Thyroid gland (tissue), 4 donors: ENCODE results near the gene OCA2. TPM values are rescaled to one million over a fixed set of nuclear protein-coding genes. Genes with fewer than 3 reads are reported as not detected.

ENCODE experiments used
- DNase-seq, 2 donors: peaks; one replicate each; pipeline ENCODE4 v3.0.0-alpha.2; 2019
- H3K27ac ChIP-seq, 3 donors: fragments of 200-600 bp; sonication (generic); 1 replicate in 2 of 3; 2 replicates in 1 of 3; pipeline ENCODE4 v1.5.1; 2016 to 2019; ENCODE audit warnings: mild to moderate bottlenecking in 1 of 3, moderate library complexity in 1 of 3
- H3K27me3 ChIP-seq: fragments of 200-600 bp; sonication (generic); one replicate; pipeline ENCODE4 v1.5.1; 2019
- H3K36me3 ChIP-seq, 2 donors: fragments of 200-600 bp; sonication (generic); one replicate each; pipeline ENCODE4 v1.5.1; 2016 to 2019
- H3K4me1 ChIP-seq, 2 donors: fragments of 200-600 bp; sonication (generic); one replicate each; pipeline ENCODE4 v1.5.1; 2017 to 2019
- H3K4me3 ChIP-seq, 3 donors: fragments of 200-600 bp; sonication (generic); replicated peaks in 1 of 3; 1 replicate in 2 of 3; 2 replicates in 1 of 3; pipeline ENCODE4 v1.5.1; 2016; ENCODE audit warnings: mild to moderate bottlenecking in 1 of 3
- H3K9me3 ChIP-seq: fragments of 200-600 bp; sonication (generic); one replicate; pipeline ENCODE4 v1.5.1; 2017
- POLR2A ChIP-seq, 2 donors: fragments of 450-650 bp; IDR thresholded peaks; one replicate each; pipeline ENCODE4 v1.6.1; 2017; ENCODE audit warnings: antibody characterized with exemption in 2 of 2, mild to moderate bottlenecking in 2 of 2, moderate library complexity in 1 of 2
- whole genome bisulfite sequencing, 2 donors: methylation state at CpG; one replicate each; pipeline ENCODE4 v1.1.5; 2017; 5-methylcytosine and 5-hydroxymethylcytosine counted together
- intact Hi-C: fragments of 100-400 bp; cut with DNase I; formaldehyde crosslinking; loops from one replicate; pipeline ENCODE4 v1.15.1; 2023
- total RNA-seq, 4 donors: library from RNA; depleted of rRNA; stranded (reverse); fragments of >200 nt; gene quantifications; one replicate each; pipeline ENCODE4 v1.2.3, GENCODE V29; 2016
- TF ChIP-seq, protein P1 (sequence below), 6 experiments: fragments of 200-600 bp in 3 of 6; fragments of 450-650 bp in 3 of 6; sonication (generic) in 3 of 6; IDR thresholded peaks; one replicate each; pipeline ENCODE4 v1.5.1; 2016 to 2019; ENCODE audit warnings: antibody characterized with exemption in 6 of 6, mild to moderate bottlenecking in 2 of 6, inconsistent platforms in 1 of 6, moderate library complexity in 1 of 6

OCA2 gene
- total RNA-seq, 4 donors from 2014 or later = 5.5 to 20.5 (median 13.8) TPM

- no peaks in the 10 kb centered on the region for H3K36me3 ChIP-seq
- no peaks in the 10 kb centered on the region for H3K27me3 ChIP-seq
- intact Hi-C loops = no loop called here
- no peak for TF ChIP-seq POLR2A (IDR thresholded peaks at IDR 0.05)
- TF ChIP-seq, protein P1, sequence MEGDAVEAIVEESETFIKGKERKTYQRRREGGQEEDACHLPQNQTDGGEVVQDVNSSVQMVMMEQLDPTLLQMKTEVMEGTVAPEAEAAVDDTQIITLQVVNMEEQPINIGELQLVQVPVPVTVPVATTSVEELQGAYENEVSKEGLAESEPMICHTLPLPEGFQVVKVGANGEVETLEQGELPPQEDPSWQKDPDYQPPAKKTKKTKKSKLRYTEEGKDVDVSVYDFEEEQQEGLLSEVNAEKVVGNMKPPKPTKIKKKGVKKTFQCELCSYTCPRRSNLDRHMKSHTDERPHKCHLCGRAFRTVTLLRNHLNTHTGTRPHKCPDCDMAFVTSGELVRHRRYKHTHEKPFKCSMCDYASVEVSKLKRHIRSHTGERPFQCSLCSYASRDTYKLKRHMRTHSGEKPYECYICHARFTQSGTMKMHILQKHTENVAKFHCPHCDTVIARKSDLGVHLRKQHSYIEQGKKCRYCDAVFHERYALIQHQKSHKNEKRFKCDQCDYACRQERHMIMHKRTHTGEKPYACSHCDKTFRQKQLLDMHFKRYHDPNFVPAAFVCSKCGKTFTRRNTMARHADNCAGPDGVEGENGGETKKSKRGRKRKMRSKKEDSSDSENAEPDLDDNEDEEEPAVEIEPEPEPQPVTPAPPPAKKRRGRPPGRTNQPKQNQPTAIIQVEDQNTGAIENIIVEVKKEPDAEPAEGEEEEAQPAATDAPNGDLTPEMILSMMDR (IDR thresholded peaks at IDR 0.05) = no peak
- no peak overlapping the region for H3K27ac ChIP-seq
- no peak overlapping the region for H3K4me3 ChIP-seq
- WGBS, 2 donors = 93% methylated on average over 9 of the region's 9 CpGs
- no peak for DNase-seq
- no peaks in the 10 kb centered on the region for H3K4me1 ChIP-seq
- no peaks in the 10 kb centered on the region for H3K9me3 ChIP-seq
Measured at GRCh38 chr15:27774638-27775037, 324.5 kb downstream of the OCA2 start.

- Histone ChIP-seq H3K4me3 (no peak overlapping the region), H3K4me1 (no peaks in the 10 kb centered on the region), H3K27me3 (no peaks in the 10 kb centered on the region), H3K9me3 (no peaks in the 10 kb centered on the region), H3K36me3 (no peaks in the 10 kb centered on the region), H3K27ac (no peak overlapping the region)
- no peak for DNase-seq
- 95 to 97% methylated on average over 6 of the region's 6 CpGs for WGBS, 2 donors
- intact Hi-C loops = no loop called here
- TF ChIP-seq POLR2A (IDR thresholded peaks at IDR 0.05) = no peak
- TF ChIP-seq, protein P1 (IDR thresholded peaks at IDR 0.05) = no peak
Measured at GRCh38 chr15:27774191-27774590, 324.9 kb downstream of the OCA2 start.

DNA sequence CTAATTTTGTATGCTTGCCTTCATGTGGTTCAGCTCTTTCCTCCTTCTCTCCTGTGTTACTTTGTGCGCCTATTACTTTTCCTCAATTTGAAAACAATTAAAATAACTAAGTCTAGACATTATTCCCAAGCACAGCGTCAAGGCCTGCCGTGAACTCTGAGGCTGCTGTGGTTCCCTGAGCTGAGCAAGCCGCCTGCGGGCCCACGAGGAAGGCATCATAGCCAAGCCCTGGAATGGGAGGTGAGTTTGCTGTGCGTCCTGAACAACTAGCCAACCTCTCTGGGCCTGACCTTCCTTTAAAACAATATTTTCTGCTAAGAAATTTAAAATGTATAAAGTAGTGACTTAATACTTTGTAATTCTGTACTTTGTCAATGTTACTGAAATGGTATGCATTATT, 327.2 kb downstream of the OCA2 start:
- no peaks in the 10 kb centered on the region for H3K4me1 ChIP-seq
- 96 to 97% methylated on average over 7 of the region's 7 CpGs for WGBS, 2 donors
- H3K9me3 ChIP-seq = no peaks in the 10 kb centered on the region
- intact Hi-C loops = no loop called here
- no peak for DNase-seq
- H3K4me3 ChIP-seq = no peak overlapping the region
- H3K27ac ChIP-seq = no peak overlapping the region
- no peaks in the 10 kb centered on the region for H3K36me3 ChIP-seq
- H3K27me3 ChIP-seq = no peaks in the 10 kb centered on the region
- TF ChIP-seq POLR2A (IDR thresholded peaks at IDR 0.05) = no peak
- TF ChIP-seq, protein P1 (IDR thresholded peaks at IDR 0.05) = no peak

GRCh38 chr15:27770769-27771554, 328.2 kb downstream of the OCA2 start:
- Histone ChIP-seq H3K27me3 (no peaks in the 10 kb centered on the region), H3K36me3 (no peaks in the 10 kb centered on the region), H3K9me3 (no peaks in the 10 kb centered on the region), H3K4me1 (no peaks in the 10 kb centered on the region), H3K27ac (no peak overlapping the region), H3K4me3 (no peak overlapping the region)
- no peak for DNase-seq
- intact Hi-C loops = no loop called here
- 95 to 97% methylated on average over 26 of the region's 26 CpGs for WGBS, 2 donors
- TF ChIP-seq, protein P1 (IDR thresholded peaks at IDR 0.05) = no peak
- no peak for TF ChIP-seq POLR2A (IDR thresholded peaks at IDR 0.05)

DNA sequence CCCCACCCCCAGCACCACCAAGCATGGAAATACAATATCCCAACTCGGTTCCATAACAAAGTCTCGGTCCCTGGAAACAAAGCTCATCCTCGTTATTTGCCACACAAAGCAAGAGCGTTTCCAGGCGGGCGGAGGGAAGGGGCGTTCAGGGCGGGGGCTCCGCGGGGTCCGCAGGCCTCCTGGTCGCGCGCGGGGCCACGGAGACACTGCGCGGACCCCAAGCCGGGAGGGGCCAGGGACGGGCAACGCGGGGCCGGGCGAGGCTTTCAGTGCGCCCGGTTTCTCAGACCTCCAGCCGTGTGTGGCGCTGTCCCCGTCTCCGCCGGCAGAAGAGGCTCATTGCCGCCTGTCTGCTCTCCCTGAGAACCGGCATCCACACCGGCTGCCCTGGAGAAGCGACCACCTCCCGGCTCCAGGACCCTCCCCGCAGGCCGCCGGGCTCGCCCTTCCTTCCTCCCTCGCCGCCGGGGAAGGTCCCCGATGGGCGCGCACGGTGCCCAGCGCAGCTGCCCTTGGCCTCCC, 329.0 kb downstream of the OCA2 start:
- WGBS, 2 donors = 88 to 95% methylated on average over 39 to 44 of the region's 48 CpGs
- Histone ChIP-seq H3K27me3 (no peaks in the 10 kb centered on the region), H3K9me3 (no peaks in the 10 kb centered on the region), H3K27ac (no peak overlapping the region), H3K4me3 (no peak overlapping the region), H3K4me1 (no peaks in the 10 kb centered on the region), H3K36me3 (no peaks in the 10 kb centered on the region)
- intact Hi-C loops = no loop called here
- TF ChIP-seq POLR2A (IDR thresholded peaks at IDR 0.05) = no peak
- TF ChIP-seq, protein P1 (IDR thresholded peaks at IDR 0.05) = no peak
- no peak for DNase-seq
